ENCODE measurements around the gene MYRIP.

The MYRIP gene

DNA sequence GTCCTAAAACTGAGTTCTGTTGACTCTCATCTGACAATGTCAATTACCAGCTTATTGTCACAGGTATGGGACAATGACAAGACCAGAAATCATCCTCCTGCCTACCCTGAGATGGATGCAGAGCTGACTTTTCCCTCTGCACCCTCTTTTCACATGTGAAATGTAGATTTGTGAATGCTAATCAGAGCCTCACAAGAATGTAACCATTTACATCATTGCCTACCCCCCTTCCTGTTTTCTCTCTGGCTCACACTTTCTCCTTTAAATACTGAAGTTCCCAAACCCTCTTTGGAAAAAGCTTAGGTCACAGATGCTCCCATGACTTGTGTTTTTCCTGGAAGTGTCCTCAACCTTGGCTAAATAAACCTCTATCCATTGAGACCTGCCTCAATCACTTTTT is 228.2 kb downstream of the MYRIP start:
- Mint-ChIP-seq H3K9me3 (peaks cover 3% of the 10 kb centered on the region), H3K36me3 (ENCODE audit: low read depth) (no peaks in the 10 kb centered on the region), H3K4me1 (no peaks in the 10 kb centered on the region), H3K27ac (no peak overlapping the region), H3K4me3 (no peak overlapping the region), H3K27me3 (ENCODE audit: low read depth) (no peaks in the 10 kb centered on the region)
- TF ChIP-seq, protein P1, sequence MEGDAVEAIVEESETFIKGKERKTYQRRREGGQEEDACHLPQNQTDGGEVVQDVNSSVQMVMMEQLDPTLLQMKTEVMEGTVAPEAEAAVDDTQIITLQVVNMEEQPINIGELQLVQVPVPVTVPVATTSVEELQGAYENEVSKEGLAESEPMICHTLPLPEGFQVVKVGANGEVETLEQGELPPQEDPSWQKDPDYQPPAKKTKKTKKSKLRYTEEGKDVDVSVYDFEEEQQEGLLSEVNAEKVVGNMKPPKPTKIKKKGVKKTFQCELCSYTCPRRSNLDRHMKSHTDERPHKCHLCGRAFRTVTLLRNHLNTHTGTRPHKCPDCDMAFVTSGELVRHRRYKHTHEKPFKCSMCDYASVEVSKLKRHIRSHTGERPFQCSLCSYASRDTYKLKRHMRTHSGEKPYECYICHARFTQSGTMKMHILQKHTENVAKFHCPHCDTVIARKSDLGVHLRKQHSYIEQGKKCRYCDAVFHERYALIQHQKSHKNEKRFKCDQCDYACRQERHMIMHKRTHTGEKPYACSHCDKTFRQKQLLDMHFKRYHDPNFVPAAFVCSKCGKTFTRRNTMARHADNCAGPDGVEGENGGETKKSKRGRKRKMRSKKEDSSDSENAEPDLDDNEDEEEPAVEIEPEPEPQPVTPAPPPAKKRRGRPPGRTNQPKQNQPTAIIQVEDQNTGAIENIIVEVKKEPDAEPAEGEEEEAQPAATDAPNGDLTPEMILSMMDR (IDR thresholded peaks at IDR 0.05; ENCODE audit: unreplicated experiment in 3 of 3), result no peak

DNA sequence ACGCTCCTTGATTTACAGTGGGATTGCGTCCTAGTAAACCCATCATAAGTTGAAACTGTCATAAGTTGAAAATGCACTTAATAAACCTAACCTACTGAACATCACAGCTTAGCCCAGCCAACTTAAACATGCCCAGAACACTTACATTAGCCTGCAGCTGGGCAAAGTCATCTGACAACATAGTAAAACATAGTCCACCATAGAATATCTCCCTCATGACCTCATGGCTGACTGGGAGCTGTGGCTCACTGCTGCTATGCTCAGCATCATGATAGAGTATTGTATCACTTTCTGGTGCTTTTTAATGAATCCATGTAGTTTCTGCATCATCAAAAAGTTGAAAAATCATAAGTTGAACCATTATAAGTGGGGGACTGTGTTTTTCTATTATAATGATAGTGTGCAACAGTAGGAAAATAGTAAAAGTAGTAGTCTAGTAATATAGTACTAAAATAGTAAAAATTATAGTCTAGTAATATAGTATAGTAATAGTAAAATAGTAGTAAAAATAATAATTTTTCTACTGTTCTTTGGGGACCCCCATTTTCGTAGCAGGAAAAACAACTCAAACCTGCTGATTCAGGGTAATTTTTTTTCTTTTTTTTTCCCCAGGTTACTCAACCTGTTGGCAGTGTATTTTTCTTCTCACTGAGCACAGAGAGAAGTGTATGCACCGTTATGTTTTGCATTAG is 233.5 kb downstream of the MYRIP start:
- H3K27me3 Mint-ChIP-seq (ENCODE audit: low read depth), result no peaks in the 10 kb centered on the region
- no peaks in the 10 kb centered on the region for H3K36me3 Mint-ChIP-seq (ENCODE audit: low read depth)
- no peaks in the 10 kb centered on the region for H3K4me1 Mint-ChIP-seq
- peaks cover 3% of the 10 kb centered on the region for H3K9me3 Mint-ChIP-seq
- H3K27ac Mint-ChIP-seq, result no peak overlapping the region
- TF ChIP-seq, protein P1 (IDR thresholded peaks at IDR 0.05; ENCODE audit: unreplicated experiment in 3 of 3), result no peak
- no peak overlapping the region for H3K4me3 Mint-ChIP-seq

DNA sequence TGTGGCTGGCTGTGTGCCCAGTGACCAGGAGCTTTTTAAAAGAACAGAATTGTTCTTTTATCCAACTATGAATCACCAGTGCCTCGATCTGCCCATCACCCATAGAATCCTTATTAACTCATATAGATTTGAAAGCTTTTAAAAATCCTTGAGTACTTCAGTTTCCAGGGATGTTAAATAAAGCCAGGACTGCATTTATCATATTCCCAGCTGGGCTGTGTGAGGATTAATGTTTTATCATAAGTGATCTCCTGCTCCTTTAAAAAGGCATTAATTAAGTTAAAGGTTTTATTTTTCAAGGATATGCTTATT is 234.0 kb downstream of the MYRIP start:
- TF ChIP-seq, protein P1 (IDR thresholded peaks at IDR 0.05; ENCODE audit: unreplicated experiment in 3 of 3), result no peak
- no peaks in the 10 kb centered on the region for H3K4me1 Mint-ChIP-seq
- H3K4me3 Mint-ChIP-seq, result no peak overlapping the region

DNA sequence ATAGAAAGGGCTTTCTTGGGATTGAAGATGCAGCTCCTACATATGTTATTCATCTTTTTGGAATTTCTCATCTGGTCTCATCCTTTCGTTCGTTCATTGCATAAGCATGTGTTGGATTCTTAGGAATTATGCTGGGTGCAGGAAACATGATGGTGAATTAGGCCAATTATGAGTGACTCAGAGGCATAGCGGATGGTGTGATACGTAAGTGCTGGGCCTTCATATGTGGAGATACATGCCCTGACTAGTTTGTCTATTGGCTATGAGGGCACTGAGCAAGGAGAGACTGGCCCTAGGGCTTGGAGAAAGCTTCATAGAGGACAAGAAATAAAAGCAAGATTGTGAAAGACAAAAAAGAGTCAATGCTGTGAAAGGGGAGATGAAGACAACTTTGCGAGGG is 235.1 kb downstream of the MYRIP start:
- H3K4me1 Mint-ChIP-seq, result no peaks in the 10 kb centered on the region
- H3K27ac Mint-ChIP-seq, result no peak overlapping the region
- H3K36me3 Mint-ChIP-seq (ENCODE audit: low read depth), result no peaks in the 10 kb centered on the region
- no peak overlapping the region for H3K4me3 Mint-ChIP-seq
- H3K27me3 Mint-ChIP-seq (ENCODE audit: low read depth), result no peaks in the 10 kb centered on the region
- H3K9me3 Mint-ChIP-seq, result peaks cover 4% of the 10 kb centered on the region
- TF ChIP-seq, protein P1 (IDR thresholded peaks at IDR 0.05; ENCODE audit: unreplicated experiment in 3 of 3), result no peak

More for the DNA sequence above, 234.0 kb downstream of the MYRIP start:
- no peaks in the 10 kb centered on the region for H3K27me3 Mint-ChIP-seq (ENCODE audit: low read depth)
- H3K27ac Mint-ChIP-seq, result no peak overlapping the region
- no peaks in the 10 kb centered on the region for H3K36me3 Mint-ChIP-seq (ENCODE audit: low read depth)
- peaks cover 3% of the 10 kb centered on the region for H3K9me3 Mint-ChIP-seq

DNA sequence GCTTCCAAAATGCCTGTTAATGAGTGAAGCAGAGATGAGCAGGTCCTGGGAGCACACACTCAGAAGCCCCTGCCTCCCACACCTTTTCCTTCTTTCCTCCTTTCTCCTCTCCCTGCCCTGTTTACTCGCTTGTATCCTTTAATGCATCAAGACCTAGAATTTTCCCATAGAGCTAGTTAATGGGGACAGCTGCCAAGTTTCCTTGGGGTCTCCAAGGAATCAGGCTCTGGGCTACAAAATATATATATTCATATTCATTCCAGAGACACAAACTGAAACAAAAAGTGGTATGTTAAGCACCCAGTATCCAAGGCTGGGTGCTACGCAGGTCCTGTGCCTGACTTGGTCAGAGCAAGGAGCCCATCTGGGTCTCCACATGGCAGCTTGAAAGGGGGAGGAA is 235.6 kb downstream of the MYRIP start:
- H3K4me1 Mint-ChIP-seq, result no peaks in the 10 kb centered on the region
- TF ChIP-seq, protein P1 (IDR thresholded peaks at IDR 0.05; ENCODE audit: unreplicated experiment in 3 of 3), result no peak
- no peak overlapping the region for H3K4me3 Mint-ChIP-seq
- H3K36me3 Mint-ChIP-seq (ENCODE audit: low read depth), result no peaks in the 10 kb centered on the region
- H3K27me3 Mint-ChIP-seq (ENCODE audit: low read depth), result no peaks in the 10 kb centered on the region
- peaks cover 8% of the 10 kb centered on the region for H3K9me3 Mint-ChIP-seq
- H3K27ac Mint-ChIP-seq, result no peak overlapping the region

DNA sequence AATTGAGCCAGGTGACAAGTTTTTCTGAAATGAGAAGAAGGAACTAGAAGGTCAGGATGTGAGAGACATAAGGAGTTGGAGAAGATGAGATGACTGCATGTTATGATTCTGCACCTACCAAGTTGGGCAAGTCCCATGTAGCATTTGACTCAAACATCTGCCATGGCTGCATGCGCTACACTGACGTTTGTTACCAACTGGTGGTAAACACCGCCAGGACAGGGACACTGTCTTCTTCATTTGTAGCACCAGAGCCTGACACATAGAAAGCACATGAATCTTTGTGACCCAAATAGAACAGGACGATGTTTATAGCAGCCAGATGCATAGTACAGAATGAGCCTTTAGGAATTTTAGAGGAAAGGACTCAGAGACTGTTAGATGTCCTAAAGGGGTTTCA is 236.7 kb downstream of the MYRIP start:
- H3K27ac Mint-ChIP-seq, result no peak overlapping the region
- no peaks in the 10 kb centered on the region for H3K36me3 Mint-ChIP-seq (ENCODE audit: low read depth)
- H3K27me3 Mint-ChIP-seq (ENCODE audit: low read depth), result no peaks in the 10 kb centered on the region
- TF ChIP-seq, protein P1 (IDR thresholded peaks at IDR 0.05; ENCODE audit: unreplicated experiment in 3 of 3), result no peak
- H3K4me1 Mint-ChIP-seq, result no peaks in the 10 kb centered on the region
- peaks cover 18% of the 10 kb centered on the region for H3K9me3 Mint-ChIP-seq
- no peak overlapping the region for H3K4me3 Mint-ChIP-seq
